Activated CD4-positive, alpha-beta T cell treated with anti-CD3 and anti-CD28 coated beads, Interleukin-2, amount 10 ng/mL, durations not matched to agents 24 days and 14 days (primary cell): ENCODE results near the gene B9D1. TPM values are rescaled to one million over a fixed set of nuclear protein-coding genes. Genes with fewer than 3 reads are reported as not detected.

ENCODE experiments used
- DNase-seq: peaks from one replicate; pipeline ENCODE4 v3.0.0; 2022
- H3K27ac Mint-ChIP-seq: one replicate; pipeline ENCODE4 v1.8.0; 2022; ENCODE audit warnings: mild to moderate bottlenecking, mixed read lengths
- H3K27me3 Mint-ChIP-seq: one replicate; pipeline ENCODE4 v1.8.0; 2022; ENCODE audit warnings: mixed read lengths
- H3K36me3 Mint-ChIP-seq: one replicate; pipeline ENCODE4 v1.8.0; 2022; ENCODE audit warnings: low read depth, mild to moderate bottlenecking, mixed read lengths
- H3K4me1 Mint-ChIP-seq: one replicate; pipeline ENCODE4 v1.8.0; 2021; ENCODE audit warnings: mixed read lengths
- H3K4me3 Mint-ChIP-seq: one replicate; pipeline ENCODE4 v1.8.0; 2022; ENCODE audit warnings: mild to moderate bottlenecking, moderate library complexity, mixed read lengths
- H3K9me3 Mint-ChIP-seq: one replicate; pipeline ENCODE4 v1.8.0; 2021; ENCODE audit warnings: mixed read lengths
- intact Hi-C: fragments of 100-400 bp; cut with micrococcal nuclease; formaldehyde crosslinking; loops from one replicate; pipeline ENCODE4 v1.15.1; 2023
- total RNA-seq: library from RNA; stranded (reverse); gene quantifications from 2 replicates; pipeline ENCODE4 v1.2.3, GENCODE V29; 2022

The B9D1 gene
- total RNA-seq, 1 donor from 2014 or later: 6.1 TPM

DNA sequence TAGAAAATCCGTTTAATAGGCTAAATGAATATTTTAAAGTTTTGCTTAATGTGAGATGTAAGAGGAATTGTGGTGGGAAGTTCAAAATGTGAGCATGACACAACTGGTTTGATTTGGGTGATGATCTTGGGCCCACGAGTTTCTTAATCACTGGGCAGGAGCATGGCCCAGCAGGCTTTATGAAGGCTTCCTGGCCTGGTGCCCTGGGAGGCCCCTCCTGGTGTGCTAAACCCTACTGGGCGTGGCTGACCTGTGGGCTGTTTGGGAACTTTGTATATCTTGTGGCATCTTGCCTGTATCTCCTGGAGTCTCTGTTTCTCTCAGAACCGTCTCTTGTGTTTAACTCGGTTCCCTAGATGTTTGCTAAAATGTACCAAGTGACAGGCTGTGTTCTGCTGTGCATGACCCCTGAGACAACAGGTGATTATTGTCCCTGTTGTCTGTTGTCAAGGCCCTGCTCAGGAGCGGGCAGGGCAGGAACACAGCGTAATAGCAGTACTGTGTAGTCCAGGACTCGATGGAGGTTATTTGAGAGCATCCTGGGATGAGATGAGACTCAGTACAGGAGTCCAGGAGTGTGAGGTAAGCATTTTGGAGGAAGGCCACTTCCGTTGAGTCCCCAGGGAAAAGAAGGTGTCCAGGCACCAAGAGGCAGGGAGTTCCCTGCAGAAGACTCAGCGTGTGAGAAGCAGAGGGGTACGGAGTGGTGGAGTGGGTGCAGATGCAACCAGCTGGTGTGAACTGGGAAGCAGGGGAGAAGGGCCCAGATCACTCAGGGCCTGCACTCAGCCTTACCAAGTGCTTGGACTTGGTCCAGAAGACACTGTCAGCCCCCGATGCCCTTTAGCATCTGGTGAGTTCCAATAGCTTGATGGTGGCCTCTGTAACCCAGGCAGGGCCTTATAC lies 48.5 kb downstream of the B9D1 start:
- Mint-ChIP-seq H3K27ac (no peak overlapping the region), H3K9me3 (no peaks in the 10 kb centered on the region), H3K4me1 (peaks cover 4% of the 10 kb centered on the region), H3K27me3 (peaks cover 9% of the 10 kb centered on the region), H3K4me3 (no peak overlapping the region), H3K36me3 (no peaks in the 10 kb centered on the region)
- no peak for DNase-seq
- intact Hi-C loops: no loop called here

DNA sequence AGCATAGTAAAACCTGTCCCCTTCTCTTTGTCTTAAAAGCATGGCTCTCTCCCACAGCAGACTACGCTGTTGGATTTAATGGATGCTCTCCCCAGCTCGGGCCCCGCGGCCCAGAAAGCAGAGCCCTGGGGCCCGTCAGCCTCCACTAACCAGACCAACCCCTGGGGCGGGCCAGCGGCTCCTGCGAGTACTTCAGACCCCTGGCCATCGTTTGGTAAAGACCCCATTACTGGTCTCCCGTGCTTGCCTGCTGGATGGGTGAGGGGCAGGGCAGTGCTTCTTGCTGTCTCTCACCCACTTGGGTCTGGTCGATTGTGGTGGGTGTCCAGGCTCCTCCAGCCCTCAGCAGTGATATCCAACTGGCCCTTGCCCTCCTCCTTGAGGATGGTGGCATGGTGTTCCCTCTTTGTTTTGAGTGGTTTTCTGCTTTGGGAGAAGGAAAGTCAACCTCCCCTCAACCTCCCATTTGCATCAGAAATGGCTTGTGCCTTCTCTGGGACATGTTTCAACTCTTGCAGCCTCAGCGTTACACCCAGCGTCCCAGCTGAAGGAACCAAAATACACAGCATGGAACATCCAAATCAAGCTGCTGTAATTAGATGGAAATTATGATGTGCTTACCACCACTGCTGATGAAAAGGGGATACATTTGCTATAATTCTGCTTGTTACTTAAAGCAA lies 49.3 kb downstream of the B9D1 start:
- no peak for DNase-seq
- H3K4me3 Mint-ChIP-seq: no peak overlapping the region
- H3K9me3 Mint-ChIP-seq: no peaks in the 10 kb centered on the region
- intact Hi-C loops: no loop called here
- peaks cover 15% of the 10 kb centered on the region for H3K27me3 Mint-ChIP-seq
- peaks cover 4% of the 10 kb centered on the region for H3K4me1 Mint-ChIP-seq
- H3K36me3 Mint-ChIP-seq: no peaks in the 10 kb centered on the region
- no peak overlapping the region for H3K27ac Mint-ChIP-seq

DNA sequence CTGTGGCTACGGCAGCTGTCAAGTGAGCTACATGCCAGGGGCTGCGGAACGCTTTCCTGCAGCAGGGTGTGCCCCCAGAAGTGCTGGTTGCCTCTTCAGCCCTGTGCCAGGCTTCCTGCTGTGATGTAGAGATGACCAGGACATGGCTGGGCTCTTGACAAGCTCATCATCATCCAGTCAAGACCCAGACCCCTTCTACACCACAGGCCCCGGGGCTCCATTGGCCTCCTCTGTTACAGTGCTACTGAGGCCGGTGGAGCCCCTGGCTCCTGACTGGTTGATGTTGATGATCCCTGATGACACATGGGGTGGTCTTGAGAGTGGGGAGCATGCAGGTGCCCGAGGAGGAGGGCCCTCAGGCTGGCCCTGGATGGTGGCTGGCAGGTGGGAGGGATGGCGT lies 50.1 kb downstream of the B9D1 start:
- H3K27me3 Mint-ChIP-seq: peaks cover 20% of the 10 kb centered on the region
- DNase-seq: no peak
- no peaks in the 10 kb centered on the region for H3K36me3 Mint-ChIP-seq
- intact Hi-C loops: no loop called here
- peaks cover 6% of the 10 kb centered on the region for H3K4me1 Mint-ChIP-seq
- no peaks in the 10 kb centered on the region for H3K9me3 Mint-ChIP-seq
- H3K4me3 Mint-ChIP-seq: no peak overlapping the region
- no peak overlapping the region for H3K27ac Mint-ChIP-seq

DNA sequence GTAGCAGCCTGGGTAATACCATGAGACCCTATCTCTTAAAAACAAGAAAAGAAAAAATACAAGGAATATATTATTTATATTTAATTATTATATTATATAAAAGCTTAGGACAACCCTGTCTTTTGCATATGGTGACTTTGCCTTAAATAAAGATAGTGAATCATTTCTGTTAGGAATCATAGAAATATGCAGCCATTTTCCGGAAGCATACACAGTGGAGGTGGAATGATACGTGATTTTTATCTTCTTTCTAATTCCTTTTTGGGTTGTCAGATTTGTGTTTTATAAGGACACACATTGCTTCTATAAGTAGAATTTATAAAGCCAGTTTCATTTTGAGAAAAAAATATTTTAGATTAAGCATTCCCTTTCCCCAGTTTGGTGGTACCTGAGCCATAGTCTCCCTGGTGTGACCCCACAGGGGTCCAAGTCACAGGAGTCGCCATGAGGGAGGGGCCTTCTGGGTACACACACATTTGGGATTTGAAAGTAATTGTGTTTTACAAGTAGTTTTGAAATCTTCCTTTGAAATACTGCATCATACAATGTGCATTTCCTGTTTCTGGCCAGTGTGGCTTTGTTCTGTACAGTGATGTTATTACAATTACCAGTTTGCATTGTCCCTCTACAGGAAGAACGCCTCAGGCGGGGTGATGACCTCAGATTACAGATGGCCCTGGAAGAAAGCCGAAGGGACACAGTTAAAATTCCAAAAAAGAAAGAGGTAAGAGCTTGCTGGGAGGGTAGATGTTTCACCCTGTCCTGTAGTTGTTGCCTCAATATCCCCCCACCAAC lies 50.9 kb downstream of the B9D1 start:
- intact Hi-C loops: no loop called here
- Mint-ChIP-seq H3K27me3 (peaks cover 22% of the 10 kb centered on the region), H3K4me3 (no peak overlapping the region), H3K36me3 (no peaks in the 10 kb centered on the region), H3K9me3 (no peaks in the 10 kb centered on the region), H3K4me1 (peaks cover 10% of the 10 kb centered on the region), H3K27ac (no peak overlapping the region)
- DNase-seq: no peak

DNA sequence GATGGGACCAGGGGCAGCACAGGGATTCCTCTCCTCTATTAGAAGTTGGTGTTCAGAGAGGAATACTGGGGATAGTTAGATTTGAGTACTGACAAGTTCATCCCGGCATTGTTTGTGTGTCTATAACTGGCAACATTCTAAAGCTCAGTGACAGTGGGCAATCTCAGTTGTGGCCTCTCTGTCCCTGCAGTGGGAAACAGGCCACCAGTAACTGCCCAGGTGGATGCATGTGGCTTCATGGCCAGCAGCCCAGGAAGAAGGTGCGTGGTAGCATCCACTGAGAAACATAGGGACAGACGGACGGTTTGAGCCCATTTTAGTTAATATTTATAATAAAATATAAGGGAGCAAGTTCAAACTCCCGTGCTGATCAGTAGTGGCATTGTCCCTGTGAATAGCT lies 51.5 kb downstream of the B9D1 start:
- no peak overlapping the region for H3K4me3 Mint-ChIP-seq
- H3K27me3 Mint-ChIP-seq: peaks cover 25% of the 10 kb centered on the region
- H3K27ac Mint-ChIP-seq: no peak overlapping the region
- H3K9me3 Mint-ChIP-seq: no peaks in the 10 kb centered on the region
- intact Hi-C loops: no loop called here
- DNase-seq: no peak
- H3K4me1 Mint-ChIP-seq: peaks cover 16% of the 10 kb centered on the region
- no peaks in the 10 kb centered on the region for H3K36me3 Mint-ChIP-seq

DNA sequence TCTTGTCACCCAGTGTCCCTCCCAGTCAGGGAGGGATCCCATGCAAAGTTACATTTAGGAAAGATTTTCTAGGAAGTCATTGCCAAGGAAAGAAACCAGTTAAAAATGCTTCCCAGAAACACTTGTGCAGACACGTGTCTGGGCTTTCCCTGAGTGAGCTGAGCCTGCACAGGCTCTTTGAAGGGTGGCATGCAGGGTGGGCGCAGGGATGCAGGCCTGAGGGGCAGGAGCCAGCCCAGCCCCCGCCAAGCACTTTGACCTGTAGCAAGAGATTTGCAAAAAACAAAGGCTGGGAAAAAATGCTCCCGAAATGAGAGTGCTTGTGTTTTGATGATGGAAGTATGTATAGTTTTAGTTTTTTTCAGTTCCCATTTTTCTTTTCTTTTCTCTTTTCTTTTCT lies 52.4 kb downstream of the B9D1 start:
- no peak for DNase-seq
- Mint-ChIP-seq H3K4me1 (peaks cover 25% of the 10 kb centered on the region), H3K9me3 (no peaks in the 10 kb centered on the region), H3K4me3 (no peak overlapping the region), H3K27ac (no peak overlapping the region), H3K27me3 (peaks cover 25% of the 10 kb centered on the region), H3K36me3 (no peaks in the 10 kb centered on the region)
- intact Hi-C loops: no loop called here

DNA sequence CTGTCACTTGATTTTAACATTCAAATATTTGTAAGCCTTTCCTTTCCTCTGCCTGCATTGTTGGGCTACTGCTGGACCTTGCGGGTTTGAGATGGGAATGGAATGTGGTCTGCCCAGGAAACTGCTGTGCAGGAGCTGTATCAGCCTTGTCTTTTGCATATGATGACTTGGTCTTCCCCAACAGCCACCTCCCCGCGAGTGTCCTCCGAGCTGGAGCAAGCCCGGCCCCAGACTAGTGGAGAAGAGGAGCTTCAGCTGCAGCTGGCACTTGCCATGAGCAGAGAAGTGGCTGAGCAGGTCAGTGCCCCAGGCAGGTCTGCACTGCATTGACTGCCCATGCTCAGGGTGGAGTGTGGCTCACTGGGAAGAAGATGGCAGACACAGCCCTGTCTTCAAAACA lies 52.8 kb downstream of the B9D1 start:
- H3K27ac Mint-ChIP-seq: no peak overlapping the region
- H3K27me3 Mint-ChIP-seq: peaks cover 25% of the 10 kb centered on the region
- peaks cover 26% of the 10 kb centered on the region for H3K4me1 Mint-ChIP-seq
- H3K9me3 Mint-ChIP-seq: no peaks in the 10 kb centered on the region
- H3K36me3 Mint-ChIP-seq: no peaks in the 10 kb centered on the region
- DNase-seq: no peak
- intact Hi-C loops: no loop called here
- no peak overlapping the region for H3K4me3 Mint-ChIP-seq

DNA sequence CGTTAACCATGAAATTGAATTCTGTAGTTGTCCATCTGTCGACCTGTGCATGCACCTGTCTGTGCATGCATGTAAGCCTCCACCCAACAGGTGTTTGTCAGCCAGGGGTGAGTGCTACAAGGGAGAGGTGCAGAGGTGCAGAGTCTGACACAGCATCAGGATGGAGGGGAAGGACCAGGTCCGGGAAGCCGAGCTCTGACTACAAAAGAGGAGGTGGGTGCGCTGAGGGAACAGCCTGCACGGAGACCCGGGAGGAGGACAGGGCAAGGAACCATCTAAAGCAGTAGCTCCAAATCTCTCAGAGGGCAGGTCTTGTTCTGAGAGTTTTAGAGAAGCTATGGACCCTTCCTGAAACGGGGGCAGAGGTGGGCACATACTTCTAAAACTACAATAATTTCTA lies 54.1 kb downstream of the B9D1 start:
- H3K4me1 Mint-ChIP-seq: peaks cover 29% of the 10 kb centered on the region
- no peak overlapping the region for H3K27ac Mint-ChIP-seq
- no peaks in the 10 kb centered on the region for H3K36me3 Mint-ChIP-seq
- intact Hi-C loops: no loop called here
- H3K27me3 Mint-ChIP-seq: peaks cover 25% of the 10 kb centered on the region
- H3K4me3 Mint-ChIP-seq: no peak overlapping the region
- no peak for DNase-seq
- H3K9me3 Mint-ChIP-seq: no peaks in the 10 kb centered on the region

DNA sequence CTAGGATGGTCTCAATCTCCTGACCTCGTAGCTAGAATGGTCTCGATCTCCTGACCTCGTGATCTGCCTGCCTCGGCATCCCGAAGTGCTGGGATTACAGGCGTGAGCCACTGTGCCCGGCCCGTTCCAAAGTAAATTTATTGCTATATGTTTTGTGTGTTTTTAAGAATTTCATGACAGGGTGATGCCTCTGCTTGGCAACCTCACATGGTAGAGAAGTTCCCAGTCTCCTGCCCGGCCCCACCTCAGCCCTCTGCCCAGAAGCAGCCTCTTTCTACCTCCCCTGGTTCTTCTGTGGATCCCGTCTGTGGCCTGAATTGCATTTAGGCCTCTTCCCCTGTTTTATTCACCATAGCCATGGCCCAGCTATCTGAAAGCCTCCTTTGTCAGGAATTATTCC lies 55.0 kb downstream of the B9D1 start:
- Mint-ChIP-seq H3K27me3 (peaks cover 25% of the 10 kb centered on the region), H3K4me3 (no peak overlapping the region), H3K9me3 (no peaks in the 10 kb centered on the region), H3K27ac (peak overlapping the region; percentile 0), H3K4me1 (peaks cover 31% of the 10 kb centered on the region), H3K36me3 (no peaks in the 10 kb centered on the region)
- DNase-seq: no peak
- intact Hi-C loops: no loop called here

DNA sequence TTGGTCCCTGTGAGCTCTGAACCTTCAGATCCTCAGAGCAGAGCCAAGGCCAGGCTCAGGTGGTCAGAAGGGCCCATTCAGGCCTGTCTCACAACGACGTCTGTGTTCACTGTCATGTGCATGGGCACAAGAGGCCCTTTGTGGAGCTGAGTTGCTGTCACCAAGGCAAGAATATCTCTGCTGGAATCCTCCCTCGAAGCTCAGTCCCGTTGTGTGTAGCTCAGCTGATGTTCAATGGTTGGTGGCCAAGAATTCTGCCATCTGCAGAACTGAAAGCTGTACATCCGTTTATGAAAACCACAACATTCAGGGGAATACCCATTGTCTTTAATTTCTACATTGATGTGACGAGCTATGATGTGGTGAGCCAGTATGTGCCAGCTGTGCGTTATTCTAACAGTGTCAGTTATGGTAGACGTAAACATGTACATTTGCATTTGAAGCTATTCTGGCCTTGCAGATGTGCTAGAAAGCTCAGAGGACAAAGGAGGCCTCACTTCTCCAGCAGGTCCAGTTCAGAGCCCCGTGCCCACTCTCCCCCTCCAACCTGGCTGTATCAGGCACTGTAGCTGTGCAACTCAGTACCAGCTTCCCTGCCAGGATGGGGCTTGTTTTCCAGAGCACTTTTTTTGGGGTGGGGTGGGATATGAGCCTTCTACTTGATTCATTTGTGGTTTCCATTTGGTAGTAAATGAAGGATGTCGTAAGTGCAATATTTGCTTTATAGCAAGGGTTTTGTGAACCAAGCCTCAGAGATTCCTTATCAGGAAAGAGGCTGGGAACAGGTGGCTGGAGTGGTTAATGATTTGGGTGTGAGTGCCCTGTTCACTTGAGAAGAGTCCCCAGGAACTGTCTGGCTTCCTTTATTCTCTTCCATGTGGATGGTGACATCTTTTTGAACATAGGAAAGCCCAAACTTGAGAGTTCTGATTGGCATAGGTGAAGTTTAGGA lies 56.1 kb downstream of the B9D1 start:
- peak; percentile 85 for DNase-seq
- no peaks in the 10 kb centered on the region for H3K9me3 Mint-ChIP-seq
- H3K27me3 Mint-ChIP-seq: peaks cover 25% of the 10 kb centered on the region
- no peaks in the 10 kb centered on the region for H3K36me3 Mint-ChIP-seq
- peaks cover 27% of the 10 kb centered on the region for H3K4me1 Mint-ChIP-seq
- peak overlapping the region; percentile 32 for H3K27ac Mint-ChIP-seq
- intact Hi-C loops: no loop called here
- peak overlapping the region; percentile 36 for H3K4me3 Mint-ChIP-seq

DNA sequence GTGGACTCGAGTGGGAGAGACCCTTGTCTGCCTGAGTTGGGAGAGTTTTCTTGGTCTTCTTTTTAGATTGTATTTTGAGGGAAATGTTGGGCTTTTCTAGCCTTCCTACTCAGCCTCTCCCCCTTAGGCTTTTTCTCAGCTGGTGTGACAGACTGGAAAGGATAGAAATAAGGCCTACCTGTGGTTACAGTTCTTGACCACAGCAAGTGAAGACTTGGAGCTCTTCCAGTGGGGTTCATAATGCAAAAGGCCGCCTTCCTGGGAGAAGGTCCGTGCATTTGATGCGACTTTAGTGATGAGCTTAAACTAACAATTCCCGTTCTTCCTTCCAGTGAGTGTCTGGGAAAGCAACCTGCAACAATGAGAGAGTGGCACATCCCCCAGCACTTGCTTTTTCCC lies 56.8 kb downstream of the B9D1 start:
- Mint-ChIP-seq H3K27me3 (peaks cover 26% of the 10 kb centered on the region), H3K27ac (no peak overlapping the region), H3K36me3 (no peaks in the 10 kb centered on the region), H3K9me3 (no peaks in the 10 kb centered on the region), H3K4me3 (peak overlapping the region; percentile 36), H3K4me1 (peaks cover 27% of the 10 kb centered on the region)
- intact Hi-C loops: no loop called here
- no peak for DNase-seq

DNA sequence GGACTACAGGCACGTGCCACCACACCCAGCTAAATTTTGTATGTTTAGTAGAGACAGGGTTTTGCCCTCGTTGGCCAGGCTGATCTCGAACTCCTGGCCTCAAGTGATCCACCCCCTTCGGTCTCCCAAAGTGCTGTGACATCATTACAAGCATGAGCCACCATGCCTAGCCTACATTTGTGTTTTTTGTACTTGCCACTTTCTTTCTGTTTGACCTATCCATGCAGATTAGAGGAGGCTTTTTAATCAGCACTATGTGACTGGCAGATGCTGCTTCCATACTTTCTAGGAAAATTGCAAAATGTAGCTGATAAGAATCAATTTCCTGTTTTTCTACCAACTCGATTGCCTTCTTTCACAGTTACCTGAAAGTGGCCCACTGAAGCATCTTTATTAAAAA lies 57.3 kb downstream of the B9D1 start:
- H3K36me3 Mint-ChIP-seq: no peaks in the 10 kb centered on the region
- H3K4me1 Mint-ChIP-seq: peaks cover 27% of the 10 kb centered on the region
- H3K4me3 Mint-ChIP-seq: peak overlapping the region; percentile 36
- no peaks in the 10 kb centered on the region for H3K9me3 Mint-ChIP-seq
- intact Hi-C loops: no loop called here
- H3K27me3 Mint-ChIP-seq: peaks cover 26% of the 10 kb centered on the region
- no peak for DNase-seq
- no peak overlapping the region for H3K27ac Mint-ChIP-seq

DNA sequence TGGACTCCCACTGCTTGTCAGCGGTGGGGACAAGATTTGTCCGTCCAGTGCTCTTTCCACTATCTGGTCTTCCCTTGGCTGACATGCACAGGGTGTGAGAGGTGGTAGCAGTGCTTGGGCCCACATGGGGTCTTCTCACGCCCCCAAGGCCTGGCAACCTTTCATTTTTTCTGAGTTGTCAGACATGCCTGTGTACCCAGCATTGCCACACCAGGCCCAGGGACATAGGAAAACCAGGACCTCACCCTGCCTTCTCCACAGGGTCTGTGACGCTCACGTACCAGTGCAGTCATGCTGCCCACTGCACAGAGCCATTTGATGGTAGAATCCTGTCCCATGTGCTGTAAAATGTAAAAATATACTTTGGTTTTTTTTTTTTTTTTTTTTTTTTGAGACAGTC lies 57.8 kb downstream of the B9D1 start:
- H3K27me3 Mint-ChIP-seq: peaks cover 26% of the 10 kb centered on the region
- no peaks in the 10 kb centered on the region for H3K36me3 Mint-ChIP-seq
- no peak overlapping the region for H3K4me3 Mint-ChIP-seq
- no peak for DNase-seq
- intact Hi-C loops: no loop called here
- peaks cover 27% of the 10 kb centered on the region for H3K4me1 Mint-ChIP-seq
- no peaks in the 10 kb centered on the region for H3K9me3 Mint-ChIP-seq
- no peak overlapping the region for H3K27ac Mint-ChIP-seq
